HG02642 (cell line): Measurements from ENCODE around the gene PGBD4.

ENCODE experiments used
- ATAC-seq: cut with Tn5 transposase; IDR thresholded peaks from one replicate; pipeline ENCODE4 v1.9.1; 2021; ENCODE audit warnings: mild to moderate bottlenecking; ENCODE audit not compliant: unreplicated experiment, poor library complexity

The PGBD4 gene

GRCh38 chr15:34101366-34102174 is at the start of gene PGBD4, which contains the start of gene EMC7:
PGBD4 (plus strand) TSS chr15:34102083; CDS start chr15:34102532, 449 bp downstream.
EMC7 (minus strand) TSS chr15:34101862; CDS start chr15:34101839, 23 bp downstream.
- ATAC-seq, result peak; percentile 98

DNA sequence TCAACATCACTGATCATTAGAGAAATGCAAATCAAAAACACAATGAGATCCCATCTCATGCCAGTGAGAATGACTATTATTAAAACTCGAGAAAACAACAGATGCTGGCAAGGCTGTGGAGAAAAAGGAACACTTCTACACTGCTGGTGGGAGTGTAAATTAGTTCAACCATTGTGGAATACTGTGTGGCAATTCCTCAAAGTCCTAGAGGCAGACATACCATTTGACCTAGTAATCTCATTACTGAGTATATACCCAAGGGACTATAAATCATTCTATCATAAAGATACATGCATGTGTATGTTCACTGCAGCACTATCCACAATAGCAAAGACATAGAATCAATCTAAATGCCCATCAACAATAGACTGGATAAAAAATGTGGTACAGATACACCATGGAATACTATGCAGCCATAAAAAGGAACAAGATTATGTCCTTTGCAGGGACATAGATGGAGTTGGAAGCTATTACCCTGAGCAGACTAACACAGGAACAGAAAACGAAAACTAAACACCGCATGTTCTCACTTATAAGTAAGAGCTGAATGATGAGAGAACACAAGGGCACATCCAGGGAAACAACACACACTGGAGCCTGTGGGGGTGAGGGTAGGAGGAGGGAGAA is 47.7 kb upstream of the PGBD4 start:
- ATAC-seq, result no peak

- ATAC-seq, result no peak
Measured at GRCh38 chr15:34055868-34056595, 45.9 kb upstream of the PGBD4 start.

DNA sequence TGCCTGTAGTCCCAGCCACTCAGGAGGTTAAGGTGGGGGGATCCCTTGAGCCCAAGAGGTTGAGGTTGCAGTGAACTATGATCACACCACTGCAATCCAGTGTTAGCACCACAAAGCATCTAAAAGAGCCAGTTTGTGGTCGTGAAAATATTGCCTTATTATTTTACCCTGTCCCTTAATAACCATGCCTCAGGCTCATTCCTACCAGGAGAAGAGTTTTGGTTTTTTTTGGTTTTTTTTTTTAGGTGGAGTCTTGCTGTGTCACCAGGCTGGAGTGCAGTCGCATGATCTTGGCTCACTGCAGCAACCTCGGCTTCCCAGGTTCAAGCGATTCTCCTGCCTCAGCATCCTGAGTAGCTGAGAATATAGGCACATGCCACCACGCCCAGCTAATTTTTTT is 45.0 kb upstream of the PGBD4 start:
- no peak for ATAC-seq

GRCh38 chr15:34059476-34059875 is 42.4 kb upstream of the PGBD4 start:
- ATAC-seq, result no peak

DNA sequence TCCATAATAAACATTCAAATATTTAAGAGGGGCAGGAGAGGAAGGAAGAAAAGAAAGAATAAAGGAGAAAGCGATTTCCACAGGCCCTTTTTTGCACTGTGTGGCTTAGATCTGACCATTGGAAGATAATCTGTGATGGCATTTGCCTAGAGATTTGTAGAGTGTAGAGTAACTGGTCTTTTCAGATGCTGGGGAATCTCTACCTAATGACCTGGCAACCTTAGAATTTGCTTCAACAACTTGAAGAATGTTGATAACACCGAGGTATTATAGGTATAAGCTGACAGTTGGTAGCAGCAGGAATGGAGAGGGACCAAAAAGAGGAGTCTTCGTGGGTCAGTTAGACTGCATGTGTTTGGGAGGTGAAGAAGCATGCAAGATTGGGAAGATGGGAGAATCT is 41.9 kb upstream of the PGBD4 start:
- no peak for ATAC-seq

DNA sequence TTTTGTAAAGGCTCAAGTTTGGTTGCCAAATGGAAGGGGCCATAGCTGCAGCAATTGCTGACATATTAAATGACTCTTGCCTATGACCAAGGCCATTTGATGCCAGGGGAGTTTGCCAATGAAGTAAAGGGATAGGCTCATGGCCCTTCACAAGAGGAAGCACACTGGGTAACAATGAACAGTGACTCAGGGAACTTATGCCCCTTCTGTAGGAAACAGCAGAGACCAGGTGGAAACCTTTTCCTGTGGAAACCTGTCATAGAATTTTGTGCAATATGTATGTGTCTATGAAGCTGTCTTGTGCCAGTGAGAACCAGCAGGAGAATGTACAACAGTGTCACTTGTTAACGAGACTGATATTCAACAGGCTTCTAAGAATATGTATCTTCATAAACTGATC is 37.4 kb upstream of the PGBD4 start:
- no peak for ATAC-seq

GRCh38 chr15:34065261-34065660 is 36.6 kb upstream of the PGBD4 start:
- no peak for ATAC-seq

DNA sequence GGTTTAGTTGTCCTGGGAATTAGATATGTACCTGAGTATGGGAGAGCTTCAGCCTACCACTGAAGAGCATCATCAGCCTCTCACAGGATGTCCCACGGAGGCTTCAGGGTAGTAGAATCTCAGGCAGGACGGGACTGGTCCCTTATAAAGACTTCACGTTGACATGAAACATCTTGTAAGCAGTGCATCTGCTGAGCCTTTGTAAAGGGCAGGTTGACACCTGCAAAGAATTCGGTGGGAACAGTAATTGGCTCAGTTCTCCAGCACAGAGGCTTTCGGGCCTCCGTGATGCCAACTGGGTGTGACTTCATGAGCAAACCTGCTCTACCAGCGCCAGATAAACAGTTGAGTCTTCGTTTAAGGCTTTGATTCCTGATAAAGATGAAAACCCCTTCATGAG is 35.9 kb upstream of the PGBD4 start:
- no peak for ATAC-seq

DNA sequence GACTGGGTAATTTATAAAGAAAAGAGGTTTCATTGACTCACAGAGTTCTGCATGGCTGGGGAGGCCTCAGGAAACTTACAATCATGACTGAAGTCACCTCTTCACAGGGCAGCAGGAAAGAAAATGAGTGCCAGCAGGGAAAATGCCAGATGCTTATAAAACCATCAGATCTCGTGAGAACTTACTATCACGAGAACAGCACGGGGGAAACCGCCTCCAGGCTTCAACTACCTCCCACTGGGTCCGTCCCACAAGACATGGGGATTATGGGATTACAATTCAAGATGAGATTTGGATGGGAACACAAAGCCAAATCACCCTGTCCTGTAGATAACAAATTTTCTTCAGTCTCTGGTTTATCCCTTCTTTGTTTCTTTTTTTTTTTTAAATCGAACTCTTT is 31.9 kb upstream of the PGBD4 start:
- no peak for ATAC-seq

- ATAC-seq, result no peak
Measured at GRCh38 chr15:34076785-34077184, 25.1 kb upstream of the PGBD4 start.

GRCh38 chr15:34078900-34079299 is 23.0 kb upstream of the PGBD4 start:
- ATAC-seq, result no peak

DNA sequence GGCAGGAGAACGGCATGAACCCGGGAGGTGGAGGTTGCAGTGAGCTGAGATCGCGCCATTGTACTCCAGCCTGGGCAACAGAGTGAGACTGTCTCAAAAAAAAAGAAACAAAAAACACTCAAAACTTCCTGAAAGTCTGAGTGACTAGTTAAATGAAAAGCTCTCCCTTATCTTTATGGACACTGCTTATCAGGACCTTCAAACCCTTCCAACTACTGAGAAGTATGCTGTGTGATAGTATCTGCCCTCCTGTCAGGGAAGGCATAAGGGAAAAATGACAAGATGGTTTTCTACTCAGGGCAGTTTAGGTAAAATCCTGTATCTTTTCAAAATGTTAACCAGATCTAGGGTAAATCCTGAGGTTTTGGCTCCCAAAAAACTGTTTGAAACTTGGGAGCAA is 22.0 kb upstream of the PGBD4 start:
- ATAC-seq, result no peak

DNA sequence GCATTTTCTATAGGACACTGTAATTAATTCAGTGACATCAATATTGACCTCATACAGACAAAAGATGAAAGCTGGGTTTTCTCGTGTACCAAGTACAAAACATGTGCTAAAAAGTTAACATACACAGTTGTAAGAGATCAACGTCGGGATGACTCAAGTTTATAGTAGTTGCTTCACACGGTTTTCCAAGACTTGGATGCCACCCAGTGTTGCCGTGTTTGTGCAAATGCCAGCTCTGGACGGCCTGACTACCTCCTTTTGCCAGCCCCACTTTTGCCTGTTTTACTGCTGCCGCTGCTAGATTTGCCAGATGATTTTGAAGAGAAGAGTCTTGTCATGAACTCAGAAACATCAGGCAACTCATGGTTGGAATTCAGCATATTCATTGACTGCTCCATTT is 17.8 kb upstream of the PGBD4 start:
- no peak for ATAC-seq

DNA sequence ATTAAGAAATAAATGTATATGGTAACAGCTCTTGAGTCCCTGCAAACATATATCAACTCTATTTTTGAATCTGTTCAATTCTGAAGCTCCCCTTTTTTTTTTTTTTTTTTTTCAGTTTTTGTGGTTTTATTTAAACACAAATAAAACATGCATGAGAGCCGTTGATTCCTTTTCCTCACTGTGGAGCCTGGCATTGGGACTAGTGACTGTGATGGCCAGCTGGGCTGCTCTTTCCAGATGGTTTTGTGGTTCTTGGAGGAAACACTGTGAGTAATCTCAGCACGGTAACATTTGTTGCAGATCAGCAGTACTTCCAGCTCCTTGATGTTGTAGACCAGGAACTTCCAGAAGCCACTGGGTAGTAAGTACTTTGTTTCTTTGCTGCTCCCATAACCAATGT is 16.1 kb upstream of the PGBD4 start:
- ATAC-seq, result no peak

- ATAC-seq, result no peak
Measured at GRCh38 chr15:34099914-34100313, 2.0 kb upstream of the PGBD4 start.

- no peak for ATAC-seq
Measured at GRCh38 chr15:34102175-34102925, 467 bp downstream of the PGBD4 start.

- no peak for ATAC-seq
Measured at GRCh38 chr15:34106423-34106822, 4.5 kb downstream of the PGBD4 start.

DNA sequence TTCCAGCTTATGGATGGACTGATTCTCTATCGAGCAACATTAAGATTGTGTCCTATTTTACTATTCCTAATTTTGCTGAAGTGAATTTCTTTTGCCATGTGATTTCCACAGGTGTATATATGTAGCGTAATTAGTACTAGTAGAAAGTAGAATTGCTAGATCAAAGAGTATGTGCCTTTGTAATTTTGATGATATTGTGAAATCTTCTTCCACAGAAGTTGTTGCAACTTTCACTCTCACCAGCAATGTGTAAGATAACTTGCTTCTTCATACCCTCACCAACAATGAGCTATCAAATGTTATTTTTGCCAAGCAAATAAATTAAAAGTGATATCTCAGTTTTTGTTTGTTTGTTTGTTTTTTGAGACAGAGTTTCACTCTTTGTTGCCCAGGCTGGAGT is 5.4 kb downstream of the PGBD4 start:
- no peak for ATAC-seq

- ATAC-seq, result no peak
Measured at GRCh38 chr15:34109797-34110663, 8.1 kb downstream of the PGBD4 start.
